Nephron (organoid): ENCODE measurements around the gene GALNT13.

Experiments
- H3K27ac Mint-ChIP-seq, 3 experiments: 2 replicates each; pipeline ENCODE4 v1.8.0; 2020; ENCODE audit warnings: mixed read lengths in 3 of 3, mild to moderate bottlenecking in 2 of 3, moderate library complexity in 1 of 3
- H3K27me3 Mint-ChIP-seq: 2 replicates; pipeline ENCODE4 v1.8.0; 2021; ENCODE audit warnings: low read depth, mild to moderate bottlenecking, moderate library complexity, mixed read lengths
- H3K36me3 Mint-ChIP-seq: 2 replicates; pipeline ENCODE4 v1.8.0; 2020; ENCODE audit warnings: low read depth, mixed read lengths
- H3K4me1 Mint-ChIP-seq: 2 replicates; pipeline ENCODE4 v1.8.0; 2020; ENCODE audit warnings: mixed read lengths
- H3K4me3 Mint-ChIP-seq, 3 experiments: 2 replicates each; pipeline ENCODE4 v1.8.0; 2020; ENCODE audit warnings: mild to moderate bottlenecking in 3 of 3, mixed read lengths in 3 of 3, moderate library complexity in 2 of 3
- H3K9me3 Mint-ChIP-seq: 2 replicates; pipeline ENCODE4 v1.8.0; 2020; ENCODE audit warnings: mixed read lengths
- CTCF ChIP-seq, 3 experiments: fragments of 200-600 bp; sonication (generic); IDR thresholded peaks; one replicate each; pipeline ENCODE4 v1.5.0; 2021; ENCODE audit warnings: antibody characterized with exemption in 3 of 3; ENCODE audit not compliant: unreplicated experiment in 3 of 3

GALNT13 gene

DNA sequence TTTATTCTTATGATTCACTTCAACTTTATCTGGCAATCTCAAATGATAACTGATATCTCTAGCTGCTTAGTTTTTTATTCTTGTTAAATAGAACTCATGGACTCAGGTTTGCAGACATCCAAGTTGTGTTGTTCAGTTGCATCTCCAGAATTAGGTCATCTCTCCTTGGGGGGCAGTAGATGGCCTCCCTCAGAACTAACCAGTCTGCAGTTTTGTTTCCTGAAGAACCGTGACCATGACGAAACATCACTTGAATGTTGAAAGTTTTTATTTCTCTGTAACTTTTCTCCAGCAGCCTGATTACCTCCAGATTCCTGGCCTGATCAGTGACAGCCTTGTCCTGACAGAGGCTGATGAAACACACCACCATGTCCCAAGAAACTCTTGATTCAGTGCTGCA is 321.5 kb downstream of the GALNT13 start:
- no peaks in the 10 kb centered on the region for H3K27me3 Mint-ChIP-seq
- H3K36me3 Mint-ChIP-seq, result no peaks in the 10 kb centered on the region
- no peak overlapping the region for H3K27ac Mint-ChIP-seq
- H3K9me3 Mint-ChIP-seq, result no peaks in the 10 kb centered on the region
- no peak for TF ChIP-seq CTCF (IDR thresholded peaks at IDR 0.05; ENCODE audit: unreplicated experiment in 3 of 3)
- no peak overlapping the region for H3K4me3 Mint-ChIP-seq
- H3K4me1 Mint-ChIP-seq, result peaks cover 6% of the 10 kb centered on the region

DNA sequence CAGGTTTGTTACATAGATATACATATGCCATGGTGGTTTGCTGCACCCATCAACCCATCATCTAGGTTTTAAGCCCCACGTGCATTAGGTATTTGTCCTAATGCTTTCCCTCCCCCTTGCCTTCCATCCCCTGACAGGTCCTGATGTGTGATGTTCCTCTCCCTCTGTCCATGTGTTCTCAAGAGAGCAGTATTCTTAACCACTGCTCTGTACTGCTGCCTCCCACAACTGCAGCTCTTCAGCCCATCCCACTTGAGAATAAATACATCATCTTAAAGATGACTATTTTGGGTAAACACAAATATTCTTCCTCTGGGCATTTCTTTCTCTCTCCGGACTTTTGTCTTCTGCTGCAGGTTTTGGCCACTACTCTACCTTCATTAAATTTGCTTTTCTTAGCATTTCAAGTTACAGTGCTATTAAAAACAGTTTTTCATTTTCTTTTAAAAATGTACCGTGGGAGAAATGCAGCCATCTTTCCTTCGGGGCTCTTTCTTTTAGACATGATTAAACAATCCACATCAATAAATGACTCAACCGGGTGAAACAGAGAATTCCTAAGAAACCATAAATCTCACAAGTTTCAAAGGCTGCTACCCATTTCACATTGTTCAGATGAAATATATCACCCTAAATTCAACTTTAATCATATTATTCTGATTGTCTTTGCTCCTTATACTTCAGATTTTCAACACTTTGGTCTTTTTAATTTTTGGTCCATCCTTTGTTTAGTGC is 323.4 kb downstream of the GALNT13 start:
- Mint-ChIP-seq H3K27me3 (no peaks in the 10 kb centered on the region), H3K4me1 (peaks cover 6% of the 10 kb centered on the region), H3K27ac (peak overlapping the region in 1 of 3 experiments; percentile 32), H3K36me3 (no peaks in the 10 kb centered on the region), H3K9me3 (no peaks in the 10 kb centered on the region), H3K4me3 (no peak overlapping the region)
- no peak for TF ChIP-seq CTCF (IDR thresholded peaks at IDR 0.05; ENCODE audit: unreplicated experiment in 3 of 3)

- no peak for TF ChIP-seq CTCF (IDR thresholded peaks at IDR 0.05; ENCODE audit: unreplicated experiment in 3 of 3)
- H3K27me3 Mint-ChIP-seq, result no peaks in the 10 kb centered on the region
- no peaks in the 10 kb centered on the region for H3K9me3 Mint-ChIP-seq
- peak overlapping the region in 1 of 3 experiments; percentile 32 for H3K27ac Mint-ChIP-seq
- peaks cover 6% of the 10 kb centered on the region for H3K4me1 Mint-ChIP-seq
- no peak overlapping the region for H3K4me3 Mint-ChIP-seq
- H3K36me3 Mint-ChIP-seq, result no peaks in the 10 kb centered on the region
These were observed 324.0 kb downstream of the GALNT13 start for GRCh38 chr2:154195644-154196195.

DNA sequence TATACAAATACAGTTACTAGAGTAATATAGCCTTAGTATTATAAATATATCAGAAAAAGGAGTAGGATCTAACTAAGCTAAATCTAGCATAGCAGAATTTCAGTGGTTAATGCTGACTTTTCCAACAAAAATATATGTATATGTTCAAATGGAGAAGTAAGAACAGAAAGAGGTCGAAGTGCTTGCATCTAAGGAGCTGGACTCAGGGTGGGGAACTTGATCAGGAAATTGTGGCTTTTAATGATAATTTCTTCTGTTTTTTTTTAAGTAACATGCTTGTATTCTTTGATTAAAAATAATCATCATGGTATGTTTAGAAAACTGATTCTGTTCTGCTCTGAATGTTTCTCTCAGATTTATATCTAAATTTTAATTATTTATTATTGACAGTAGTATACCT is 327.1 kb downstream of the GALNT13 start:
- H3K9me3 Mint-ChIP-seq, result no peaks in the 10 kb centered on the region

DNA sequence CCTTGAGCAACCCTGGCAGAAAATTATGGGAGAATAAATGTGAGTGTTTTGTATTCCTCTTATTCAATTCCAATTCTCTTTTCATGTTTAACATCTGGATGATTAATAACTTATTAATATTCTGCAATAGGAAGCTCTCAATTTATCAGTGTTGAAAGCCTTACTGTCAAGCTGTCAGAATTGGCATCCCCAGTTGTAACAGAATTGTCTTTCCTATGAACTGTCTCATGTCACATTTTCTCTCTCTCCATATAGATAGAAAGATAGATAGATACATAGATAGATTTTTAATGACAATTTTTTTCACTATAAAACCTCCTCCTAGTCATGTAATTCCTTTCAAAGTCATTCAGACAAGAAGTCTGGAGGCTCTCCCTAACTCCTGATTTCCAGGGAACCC is 331.5 kb downstream of the GALNT13 start:
- Mint-ChIP-seq H3K27me3 (no peaks in the 10 kb centered on the region), H3K36me3 (no peaks in the 10 kb centered on the region), H3K4me1 (no peaks in the 10 kb centered on the region)

More for the DNA sequence above, 327.1 kb downstream of the GALNT13 start:
- no peak for TF ChIP-seq CTCF (IDR thresholded peaks at IDR 0.05; ENCODE audit: unreplicated experiment in 3 of 3)
- Mint-ChIP-seq H3K27ac (no peak overlapping the region), H3K4me1 (peaks cover 6% of the 10 kb centered on the region), H3K36me3 (no peaks in the 10 kb centered on the region), H3K4me3 (no peak overlapping the region), H3K27me3 (no peaks in the 10 kb centered on the region)

More for the DNA sequence above, 331.5 kb downstream of the GALNT13 start:
- H3K27ac Mint-ChIP-seq, result no peak overlapping the region
- H3K4me3 Mint-ChIP-seq, result no peak overlapping the region
- TF ChIP-seq CTCF (IDR thresholded peaks at IDR 0.05; ENCODE audit: unreplicated experiment in 3 of 3), result no peak
- H3K9me3 Mint-ChIP-seq, result no peaks in the 10 kb centered on the region
